Right lobe of liver (tissue), 6 donors: ENCODE measurements around the gene IMPDH1. TPM values are rescaled to one million over a fixed set of nuclear protein-coding genes. Genes with fewer than 3 reads are reported as not detected.

ENCODE experiments used
- ATAC-seq, 4 donors: fragments of 200-7000 bp; cut with Tn5 transposase; one replicate each; pipeline ENCODE4 v1.9.1; 2020; ENCODE audit warnings: mild to moderate bottlenecking in 4 of 4, moderate library complexity in 4 of 4
- DNase-seq, 3 donors: peaks; one replicate each; pipeline ENCODE4 v3.0.0-alpha.2; 2020
- H3K27ac ChIP-seq, 3 donors: fragments of 200-600 bp; one replicate each; pipeline ENCODE4 v1.8.0; 2022
- H3K27me3 ChIP-seq, 2 donors: fragments of 200-600 bp; one replicate each; pipeline ENCODE4 v1.8.0; 2022
- H3K36me3 ChIP-seq, 4 donors: fragments of 200-600 bp; sonication (generic) in 1 of 4; one replicate each; pipeline versions ENCODE4 v1.5.1 to v1.8.0; 2017 to 2022; ENCODE audit warnings: control low read depth in 1 of 4
- H3K4me1 ChIP-seq, 4 donors: fragments of 200-600 bp; sonication (generic) in 1 of 4; one replicate each; pipeline versions ENCODE4 v1.5.1 to v1.8.0; 2017 to 2022; ENCODE audit warnings: control low read depth in 1 of 4
- H3K4me3 ChIP-seq, 3 donors: fragments of 200-600 bp; one replicate each; pipeline ENCODE4 v1.8.0; 2022
- H3K9me3 ChIP-seq, 4 donors: fragments of 200-600 bp; sonication (generic) in 1 of 4; one replicate each; pipeline versions ENCODE4 v1.5.1 to v1.8.0; 2017 to 2022; ENCODE audit warnings: control low read depth in 1 of 4
- CTCF ChIP-seq, 4 donors: fragments of 200-600 bp in 3 of 4; fragments of 450-650 bp in 1 of 4; IDR thresholded peaks; one replicate each; pipeline versions ENCODE4 v1.5.1 to v1.8.0; 2016 to 2022; ENCODE audit warnings: antibody characterized with exemption in 4 of 4, mild to moderate bottlenecking in 2 of 4
- POLR2A ChIP-seq: fragments of 450-650 bp; IDR thresholded peaks from one replicate; pipeline ENCODE4 v1.6.1; 2017; ENCODE audit warnings: antibody characterized with exemption, mild to moderate bottlenecking
- WGBS: methylation state at CpG from one replicate; pipeline ENCODE4 v1.1.6; 2018; ENCODE audit warnings: low coverage, low lambda C conversion rate; ENCODE audit not compliant: insufficient coverage; ENCODE audit errors: missing lambda C conversion rate; 5-methylcytosine and 5-hydroxymethylcytosine counted together
- intact Hi-C, 2 donors: fragments of 100-400 bp; cut with DNase I; formaldehyde crosslinking; loops; one replicate each; pipeline versions ENCODE4 v1.11.2 to v1.14.1; 2022
- total RNA-seq, 6 experiments: library from RNA; depleted of rRNA in 2 of 6; stranded (reverse); fragments of >200 nt in 2 of 6; fragmentation: NEBNext Ultra II Directional in 3 of 6; extraction: Animal tissue kit (Norgen Biotek cat#: 25700) in 3 of 6; gene quantifications; one replicate each; pipeline versions ENCODE4 v1.1.0 to v1.2.4, GENCODE V29; 2016 to 2023
- donor health status: DM: no; HTN: yes; CAD: no.
- donor health status: DM: no; HTN: no; CAD: no.
- donor health status: DM: no; HTN: no; CAD: no.
- donor health status: DM: no; HTN: yes; CAD: no.
- donor health status: DM: no; HTN: yes; CAD: no.

IMPDH1 gene
- total RNA-seq, 6 experiments from 2014 or later: 3.0 to 9.8 (median 5.5) TPM

- intact Hi-C loops: no loop called here
- Histone ChIP-seq H3K4me3 (peak overlapping the region; percentile 55 to 65 (median 60)), H3K27ac (peak overlapping the region; percentile 55 to 70 (median 67)), H3K4me1 (peaks cover 0 to 4% (median 0%) of the 10 kb centered on the region in 4 donors), H3K27me3 (no peaks in the 10 kb centered on the region), H3K36me3 (no peaks in the 10 kb centered on the region), H3K9me3 (no peaks in the 10 kb centered on the region)
- WGBS: 32% methylated on average over 11 of the region's 25 CpGs
- DNase-seq: no peak
- no peak for ATAC-seq
- no peak for TF ChIP-seq CTCF (IDR thresholded peaks at IDR 0.05)
- TF ChIP-seq POLR2A: no peak
Observed at GRCh38 chr7:128408709-128409595, 830 bp downstream of the IMPDH1 start.

GRCh38 chr7:128407751-128408708, 1.8 kb downstream of the IMPDH1 start:
- intact Hi-C loops: no loop called here
- no peaks in the 10 kb centered on the region for H3K36me3 ChIP-seq
- peak overlapping the region in 2 of 3 donors; percentile 51 to 70 for H3K27ac ChIP-seq
- ATAC-seq (no peak), DNase-seq (peak in 1 of 3 donors; percentile 53)
- H3K27me3 ChIP-seq: no peaks in the 10 kb centered on the region
- peaks cover 0 to 4% (median 0%) of the 10 kb centered on the region in 4 donors for H3K4me1 ChIP-seq
- no peak for TF ChIP-seq POLR2A
- H3K4me3 ChIP-seq: no peak overlapping the region
- no peaks in the 10 kb centered on the region for H3K9me3 ChIP-seq
- WGBS: no CpG with 5 or more reads among the region's 11 CpGs

GRCh38 chr7:128407233-128407589, 2.6 kb downstream of the IMPDH1 start:
- Histone ChIP-seq H3K4me3 (no peak overlapping the region), H3K4me1 (peaks cover 0 to 4% (median 0%) of the 10 kb centered on the region in 4 donors), H3K27me3 (no peaks in the 10 kb centered on the region), H3K36me3 (no peaks in the 10 kb centered on the region), H3K27ac (no peak overlapping the region), H3K9me3 (no peaks in the 10 kb centered on the region)
- intact Hi-C loops: no loop called here
- no peak for ATAC-seq
- no peak for TF ChIP-seq CTCF (IDR thresholded peaks at IDR 0.05)
- peak in 1 of 3 donors; percentile 57 for DNase-seq
- WGBS: no CpG with 5 or more reads among the region's 7 CpGs

GRCh38 chr7:128406314-128407232, 3.2 kb downstream of the IMPDH1 start:
- Histone ChIP-seq H3K36me3 (no peaks in the 10 kb centered on the region), H3K27me3 (no peaks in the 10 kb centered on the region), H3K4me1 (peaks cover 0 to 4% (median 0%) of the 10 kb centered on the region in 4 donors), H3K9me3 (no peaks in the 10 kb centered on the region), H3K27ac (no peak overlapping the region), H3K4me3 (no peak overlapping the region)
- intact Hi-C loops: no loop called here
- 60% methylated on average over 15 of the region's 17 CpGs for WGBS
- DNase-seq (peak in 1 of 3 donors; percentile 49), ATAC-seq (no peak)
- no peak for TF ChIP-seq CTCF (IDR thresholded peaks at IDR 0.05)
- no peak for TF ChIP-seq POLR2A
